Memory B cell (primary cell): ENCODE results near the gene MRPL23.

ENCODE experiments used
- ATAC-seq: fragments of 150-1000 bp; cut with Tn5 transposase; 2 replicates; pipeline ENCODE4 v1.10.0; 2021; ENCODE audit warnings: low read depth, mild to moderate bottlenecking, moderate library complexity
- DNase-seq, 2 donors: peaks; one replicate each; pipeline ENCODE4 v3.0.0; 2022; ENCODE audit warnings: low spot score in 2 of 2
- H3K27ac Mint-ChIP-seq: one replicate; pipeline ENCODE4 v1.8.0; 2022; ENCODE audit warnings: mild to moderate bottlenecking, moderate library complexity, mixed read lengths
- H3K27me3 Mint-ChIP-seq: one replicate; pipeline ENCODE4 v1.8.0; 2022; ENCODE audit warnings: mixed read lengths
- H3K36me3 Mint-ChIP-seq: one replicate; pipeline ENCODE4 v1.8.0; 2022; ENCODE audit warnings: mild to moderate bottlenecking, mixed read lengths
- H3K4me1 Mint-ChIP-seq: one replicate; pipeline ENCODE4 v1.8.0; 2022; ENCODE audit warnings: mixed read lengths
- H3K4me3 Mint-ChIP-seq: one replicate; pipeline ENCODE4 v1.8.0; 2022; ENCODE audit warnings: mild to moderate bottlenecking, moderate library complexity, mixed read lengths
- H3K9me3 Mint-ChIP-seq: one replicate; pipeline ENCODE4 v1.8.0; 2022; ENCODE audit warnings: mixed read lengths

The MRPL23 gene

GRCh38 chr11:1946812-1947484 is at the start of gene MRPL23:
TSS of gene MRPL23 (plus strand) at chr11:1947332. CDS start at chr11:1947363, 31 bp downstream.
- H3K4me3 Mint-ChIP-seq, result no peak within 1 kb of the TSS
- no peaks in the 10 kb centered on the region for H3K27me3 Mint-ChIP-seq
- H3K36me3 Mint-ChIP-seq, result no peaks in the 10 kb centered on the region
- H3K27ac Mint-ChIP-seq, result no peak within 1 kb of the TSS
- DNase-seq (peak; percentile 19 to 24), ATAC-seq (peak; percentile 94)
- no peaks in the 10 kb centered on the region for H3K9me3 Mint-ChIP-seq
- H3K4me1 Mint-ChIP-seq, result no peaks in the 10 kb centered on the region

- ATAC-seq, result no peak
- Mint-ChIP-seq H3K9me3 (no peaks in the 10 kb centered on the region), H3K4me1 (peaks cover 8% of the 10 kb centered on the region), H3K36me3 (no peaks in the 10 kb centered on the region), H3K27me3 (peaks cover 2% of the 10 kb centered on the region), H3K27ac (no peak overlapping the region), H3K4me3 (no peak overlapping the region)
- DNase-seq, result no peak
Measured at GRCh38 chr11:1899090-1899489, 48.0 kb upstream of the MRPL23 start.

DNA sequence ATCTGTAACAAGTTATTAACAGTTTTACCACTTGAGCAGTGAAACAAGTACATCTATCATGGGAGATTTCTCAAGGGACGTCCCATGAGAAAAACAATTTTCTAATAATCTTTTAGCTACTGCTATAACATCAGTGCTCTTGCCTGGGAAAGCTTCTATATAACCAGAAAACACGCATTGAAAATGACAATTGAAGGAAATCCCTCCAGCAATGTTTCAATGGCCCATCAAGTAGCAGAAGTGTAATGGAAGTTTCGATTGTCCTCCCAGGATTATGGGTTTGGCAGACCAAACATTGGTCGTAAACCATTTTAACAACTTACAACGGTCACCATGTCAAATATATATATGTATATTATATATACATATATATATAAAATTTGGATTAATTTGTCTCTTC is 47.4 kb upstream of the MRPL23 start:
- Mint-ChIP-seq H3K4me3 (no peak overlapping the region), H3K27me3 (peaks cover 2% of the 10 kb centered on the region), H3K36me3 (no peaks in the 10 kb centered on the region), H3K4me1 (peaks cover 8% of the 10 kb centered on the region), H3K9me3 (no peaks in the 10 kb centered on the region), H3K27ac (no peak overlapping the region)
- DNase-seq, result no peak
- ATAC-seq, result no peak

- Mint-ChIP-seq H3K4me1 (no peaks in the 10 kb centered on the region), H3K27me3 (peaks cover 6% of the 10 kb centered on the region), H3K9me3 (no peaks in the 10 kb centered on the region), H3K4me3 (no peak overlapping the region), H3K36me3 (no peaks in the 10 kb centered on the region), H3K27ac (no peak overlapping the region)
- no peak for DNase-seq
- ATAC-seq, result no peak
Measured at GRCh38 chr11:1906181-1906580, 41.0 kb upstream of the MRPL23 start.

DNA sequence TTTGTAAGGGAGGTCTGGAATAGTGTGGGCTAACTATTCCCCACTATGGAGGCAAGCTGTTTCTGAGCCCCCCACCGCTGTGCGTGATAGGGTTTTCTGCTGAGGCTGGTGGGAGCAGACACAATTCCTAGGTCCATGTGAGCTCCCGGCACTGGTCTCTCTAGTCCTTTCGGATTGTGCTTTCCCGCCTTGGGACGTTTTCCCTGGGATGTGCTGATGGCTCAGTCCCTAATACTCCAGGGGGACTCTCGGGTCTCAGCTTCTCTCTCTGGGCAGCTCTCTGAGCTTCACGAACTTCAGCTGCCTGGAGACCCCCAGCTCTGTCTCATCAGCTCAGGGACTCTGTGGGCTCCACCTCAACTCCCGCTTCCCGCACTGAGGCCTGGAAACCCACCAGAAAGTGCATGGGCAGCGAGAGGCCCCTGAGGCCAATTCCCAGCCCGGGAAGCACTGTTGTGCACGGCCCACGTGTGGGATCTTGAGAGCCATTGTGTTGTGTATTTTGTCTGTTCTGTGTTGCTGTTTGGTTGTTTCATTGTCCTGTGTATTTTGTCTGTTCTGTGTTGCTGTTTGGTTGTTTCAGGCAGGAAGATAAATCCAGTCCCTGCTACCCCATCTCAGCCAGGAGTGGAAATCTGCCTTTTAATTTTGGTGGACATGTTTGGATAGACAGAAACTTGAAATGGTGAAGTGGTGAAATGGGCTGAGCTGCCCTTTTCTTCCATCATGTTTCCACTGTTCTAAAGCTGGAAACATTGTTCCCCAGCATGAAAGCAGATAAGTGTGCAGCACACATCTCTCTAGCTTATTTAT is 40.3 kb upstream of the MRPL23 start:
- no peaks in the 10 kb centered on the region for H3K9me3 Mint-ChIP-seq
- DNase-seq, result no peak
- no peak overlapping the region for H3K4me3 Mint-ChIP-seq
- H3K27ac Mint-ChIP-seq, result no peak overlapping the region
- H3K27me3 Mint-ChIP-seq, result peaks cover 6% of the 10 kb centered on the region
- H3K36me3 Mint-ChIP-seq, result no peaks in the 10 kb centered on the region
- no peaks in the 10 kb centered on the region for H3K4me1 Mint-ChIP-seq
- no peak for ATAC-seq

DNA sequence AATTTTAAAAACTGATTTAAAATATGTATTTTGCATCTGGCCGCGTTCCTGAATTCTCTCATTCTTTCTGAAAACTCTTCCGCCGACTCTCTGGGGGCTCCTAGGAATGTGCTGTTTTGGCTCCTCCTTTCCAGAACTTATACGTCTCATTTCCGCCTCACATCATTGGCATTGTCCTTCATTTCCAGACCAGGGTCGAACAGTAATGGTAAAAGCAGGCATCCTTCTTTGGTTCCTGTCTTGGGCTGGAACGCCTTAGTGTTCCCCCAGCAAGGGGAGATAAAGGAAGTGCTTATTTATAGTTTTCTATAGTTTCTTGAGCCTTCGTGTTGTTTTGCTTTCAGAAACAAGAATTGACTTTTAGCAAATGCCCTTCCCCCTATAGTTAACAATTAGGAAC is 38.5 kb upstream of the MRPL23 start:
- DNase-seq (no peak), ATAC-seq (no peak)
- H3K9me3 Mint-ChIP-seq, result no peaks in the 10 kb centered on the region
- H3K27me3 Mint-ChIP-seq, result peaks cover 9% of the 10 kb centered on the region
- no peaks in the 10 kb centered on the region for H3K36me3 Mint-ChIP-seq
- no peak overlapping the region for H3K4me3 Mint-ChIP-seq
- H3K4me1 Mint-ChIP-seq, result peaks cover 3% of the 10 kb centered on the region
- H3K27ac Mint-ChIP-seq, result no peak overlapping the region

DNA sequence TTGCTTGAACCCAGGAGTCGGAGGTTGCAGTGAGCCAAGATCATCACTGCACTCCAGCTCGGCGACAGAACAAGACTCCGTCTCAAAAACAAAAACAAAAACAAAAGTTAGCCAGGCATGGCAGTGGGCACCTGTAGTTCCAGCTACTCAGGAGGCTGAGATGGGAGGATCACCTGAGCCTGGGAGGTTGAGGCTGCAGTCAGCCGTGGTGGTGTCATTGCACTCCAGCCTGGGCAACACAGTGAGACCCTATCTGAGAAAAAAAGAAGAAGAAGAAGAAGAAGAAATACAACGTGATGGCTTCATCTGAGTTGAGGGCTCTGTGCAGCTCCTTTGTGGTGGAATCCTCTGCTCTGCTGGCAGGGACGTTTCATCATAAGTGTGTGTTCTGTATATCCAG is 37.6 kb upstream of the MRPL23 start:
- no peak overlapping the region for H3K4me3 Mint-ChIP-seq
- H3K4me1 Mint-ChIP-seq, result peaks cover 5% of the 10 kb centered on the region
- DNase-seq, result no peak
- H3K9me3 Mint-ChIP-seq, result no peaks in the 10 kb centered on the region
- H3K36me3 Mint-ChIP-seq, result no peaks in the 10 kb centered on the region
- H3K27me3 Mint-ChIP-seq, result peaks cover 15% of the 10 kb centered on the region
- ATAC-seq, result no peak
- H3K27ac Mint-ChIP-seq, result no peak overlapping the region

- ATAC-seq, result peak; percentile 42
- H3K4me1 Mint-ChIP-seq, result peaks cover 20% of the 10 kb centered on the region
- no peak for DNase-seq
- H3K9me3 Mint-ChIP-seq, result no peaks in the 10 kb centered on the region
- no peak overlapping the region for H3K4me3 Mint-ChIP-seq
- no peak overlapping the region for H3K27ac Mint-ChIP-seq
- H3K27me3 Mint-ChIP-seq, result peaks cover 21% of the 10 kb centered on the region
- H3K36me3 Mint-ChIP-seq, result no peaks in the 10 kb centered on the region
Measured at GRCh38 chr11:1912289-1912878, 34.7 kb upstream of the MRPL23 start.

- peaks cover 20% of the 10 kb centered on the region for H3K4me1 Mint-ChIP-seq
- H3K27me3 Mint-ChIP-seq, result peaks cover 18% of the 10 kb centered on the region
- no peaks in the 10 kb centered on the region for H3K36me3 Mint-ChIP-seq
- no peaks in the 10 kb centered on the region for H3K9me3 Mint-ChIP-seq
- no peak overlapping the region for H3K4me3 Mint-ChIP-seq
- no peak for ATAC-seq
- DNase-seq, result no peak
- no peak overlapping the region for H3K27ac Mint-ChIP-seq
Measured at GRCh38 chr11:1913271-1914060, 33.7 kb upstream of the MRPL23 start.

DNA sequence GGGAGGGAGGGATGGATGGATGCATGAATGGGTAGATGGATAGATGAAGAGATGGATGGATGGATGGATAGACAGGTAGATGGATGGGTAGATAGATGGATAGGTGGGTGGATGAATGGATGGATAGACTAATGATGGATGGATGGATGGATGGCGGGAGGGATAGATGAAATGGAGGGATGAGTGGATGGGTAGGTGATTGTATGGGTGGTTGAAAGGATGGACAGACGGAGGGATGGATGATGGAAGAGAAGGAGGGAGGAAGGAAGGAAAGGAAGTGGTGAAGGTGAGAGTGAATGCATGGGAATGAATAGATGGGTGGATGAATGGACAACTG is 31.4 kb upstream of the MRPL23 start:
- ATAC-seq, result no peak
- no peak for DNase-seq
- Mint-ChIP-seq H3K4me1 (peaks cover 20% of the 10 kb centered on the region), H3K27ac (no peak overlapping the region), H3K36me3 (no peaks in the 10 kb centered on the region), H3K9me3 (no peaks in the 10 kb centered on the region), H3K4me3 (no peak overlapping the region), H3K27me3 (peaks cover 17% of the 10 kb centered on the region)

DNA sequence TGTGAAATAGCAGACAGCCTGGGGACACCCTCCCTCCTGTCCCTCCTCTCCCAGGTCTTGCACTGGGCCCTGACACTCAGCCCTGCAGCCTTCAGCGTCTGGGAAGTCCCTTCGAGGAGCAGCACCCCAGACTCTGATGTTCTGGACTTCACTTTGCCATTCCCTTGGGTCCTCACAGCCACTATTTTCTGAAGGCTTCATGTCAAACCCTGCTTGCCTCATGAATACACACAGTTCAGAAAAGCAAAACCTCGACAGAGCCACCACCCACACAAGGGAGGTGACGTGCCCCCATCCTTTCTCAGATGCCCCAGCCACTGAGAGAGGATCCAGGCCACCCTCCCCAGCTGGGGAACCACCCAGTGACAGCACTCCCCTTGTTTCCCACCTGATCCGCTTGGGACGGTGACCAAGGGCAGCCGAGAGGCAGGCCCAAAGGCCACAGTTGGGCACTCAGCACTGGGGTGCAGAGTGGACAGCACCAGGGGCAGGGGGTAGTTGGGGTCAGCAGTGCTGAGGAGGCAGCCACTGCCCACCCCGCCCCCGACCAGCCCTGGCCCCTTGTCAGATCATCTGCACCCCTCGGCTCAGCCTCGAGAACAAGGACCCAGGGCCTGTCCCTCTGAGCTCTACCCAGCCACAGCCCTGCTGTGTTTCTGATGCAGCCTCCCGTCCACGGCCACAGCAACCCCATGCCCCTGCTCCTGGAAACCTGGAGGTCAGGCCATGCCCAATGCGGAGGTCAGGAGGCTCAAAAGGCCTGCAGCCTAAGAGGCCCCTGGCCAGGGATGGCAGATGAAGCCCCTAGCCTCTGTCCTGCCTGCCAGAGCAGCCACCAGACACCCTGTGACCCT is 30.8 kb upstream of the MRPL23 start:
- Mint-ChIP-seq H3K4me1 (peaks cover 23% of the 10 kb centered on the region), H3K27ac (no peak overlapping the region), H3K36me3 (no peaks in the 10 kb centered on the region), H3K4me3 (no peak overlapping the region), H3K27me3 (peaks cover 17% of the 10 kb centered on the region), H3K9me3 (no peaks in the 10 kb centered on the region)
- DNase-seq (no peak), ATAC-seq (peak; percentile 55)

DNA sequence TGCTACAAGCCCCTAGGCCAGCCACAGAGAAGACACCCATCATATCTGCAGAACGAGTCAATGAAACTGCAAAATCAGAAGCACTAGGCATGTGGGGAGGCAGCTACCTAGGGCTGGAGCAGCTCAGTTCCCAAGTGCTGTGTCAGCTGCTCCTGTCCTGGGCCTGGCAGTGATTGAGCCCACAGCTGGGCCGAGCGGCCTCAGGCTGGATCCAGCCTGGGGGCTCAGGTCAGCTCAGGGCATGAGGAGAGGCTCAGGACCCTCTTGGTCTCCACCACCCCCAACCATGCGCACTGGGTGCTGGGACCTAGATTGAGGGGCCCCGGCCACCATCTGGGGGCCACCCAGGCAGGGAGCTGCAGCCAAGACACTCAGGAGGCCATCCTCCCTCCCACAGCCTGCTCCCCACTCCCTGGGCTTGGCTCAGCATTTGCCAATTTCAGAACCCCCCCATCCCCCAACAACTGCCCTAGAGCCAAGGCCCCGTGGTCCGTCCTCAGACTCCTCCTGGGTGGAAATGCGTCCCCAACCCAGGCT is 30.1 kb upstream of the MRPL23 start:
- DNase-seq (no peak), ATAC-seq (peak; percentile 3)
- H3K9me3 Mint-ChIP-seq, result no peaks in the 10 kb centered on the region
- no peaks in the 10 kb centered on the region for H3K36me3 Mint-ChIP-seq
- peaks cover 17% of the 10 kb centered on the region for H3K27me3 Mint-ChIP-seq
- H3K27ac Mint-ChIP-seq, result no peak overlapping the region
- H3K4me3 Mint-ChIP-seq, result no peak overlapping the region
- peaks cover 23% of the 10 kb centered on the region for H3K4me1 Mint-ChIP-seq
